ENCODE measurements around the gene ATF7.
A peak's percentile ranks its signal among the peaks of the same experiment; 100 is the strongest.

ATF7 gene

GRCh38 chr12:53516758-53517455, 109.3 kb downstream of the ATF7 start:
- DNase-seq = no peak

- DNase-seq = no peak
These were observed 110.9 kb downstream of the ATF7 start for GRCh38 chr12:53515291-53515680.

DNA sequence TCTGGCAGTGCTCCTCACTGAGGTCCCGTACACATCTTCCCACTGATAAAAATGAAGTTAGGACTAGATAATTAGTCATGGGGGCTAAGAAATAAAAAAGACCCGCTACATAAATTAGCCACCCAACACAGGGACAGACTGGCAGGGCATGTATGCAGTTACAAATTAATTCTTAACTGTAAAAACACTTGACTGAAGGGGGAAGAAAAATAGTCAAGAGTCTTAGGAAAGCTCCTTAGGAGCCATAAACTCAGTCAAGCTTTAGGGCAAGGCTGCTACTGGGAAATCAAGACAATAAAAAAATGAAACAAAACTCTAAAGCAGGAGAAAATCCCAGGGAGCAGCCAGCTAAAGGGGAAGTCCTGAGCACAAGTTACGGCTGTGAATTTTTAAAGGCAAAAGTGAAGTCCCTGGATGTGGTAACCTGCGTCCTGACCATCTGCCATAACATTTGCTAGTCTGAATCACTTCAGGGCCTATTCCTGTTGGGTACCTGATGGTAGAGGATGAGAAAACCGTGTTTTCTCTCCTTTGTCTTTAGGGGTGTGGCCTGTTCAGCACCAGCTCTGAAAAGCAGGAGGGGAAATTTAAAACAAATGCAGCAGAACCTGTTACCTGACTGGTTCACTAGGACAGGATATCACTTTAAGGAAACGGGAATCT, 111.4 kb downstream of the ATF7 start:
- DNase-seq = no peak

DNA sequence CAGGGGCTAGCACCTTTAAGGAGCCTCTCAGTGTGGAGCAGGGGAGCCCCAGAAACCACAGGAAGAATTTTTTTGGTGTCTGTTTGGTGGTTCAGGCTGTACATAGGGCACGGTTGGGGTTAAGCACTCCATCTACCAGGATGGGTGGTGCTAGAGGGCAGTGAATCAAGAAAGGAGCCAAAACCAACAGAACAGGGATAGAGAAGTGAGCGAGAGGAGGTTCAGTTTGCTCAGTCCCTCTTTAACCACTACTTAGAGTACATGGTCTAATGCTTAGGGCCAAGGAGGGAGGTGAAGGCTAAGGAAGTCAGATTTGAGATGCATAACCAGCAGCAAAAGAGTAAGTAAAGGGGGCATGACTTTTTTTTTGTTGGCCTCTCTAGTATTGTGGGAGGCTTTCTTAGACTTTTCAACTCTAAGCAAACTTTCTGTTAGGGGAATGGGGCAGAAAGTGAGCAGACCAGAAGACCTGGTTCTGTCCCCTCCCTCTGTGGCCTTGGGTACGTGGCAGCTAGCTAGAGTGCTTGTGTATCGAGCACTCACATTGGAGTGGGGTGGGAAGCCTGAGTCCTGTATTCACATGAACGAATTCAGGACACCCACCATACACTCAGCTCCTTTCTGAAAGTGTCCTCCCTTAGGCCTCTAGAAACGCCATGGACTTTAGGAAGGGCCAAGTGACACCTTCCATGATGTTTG, 112.3 kb downstream of the ATF7 start:
- DNase-seq = no peak

- DNase-seq = no peak
These were observed 115.9 kb downstream of the ATF7 start for GRCh38 chr12:53510181-53510812.

DNA sequence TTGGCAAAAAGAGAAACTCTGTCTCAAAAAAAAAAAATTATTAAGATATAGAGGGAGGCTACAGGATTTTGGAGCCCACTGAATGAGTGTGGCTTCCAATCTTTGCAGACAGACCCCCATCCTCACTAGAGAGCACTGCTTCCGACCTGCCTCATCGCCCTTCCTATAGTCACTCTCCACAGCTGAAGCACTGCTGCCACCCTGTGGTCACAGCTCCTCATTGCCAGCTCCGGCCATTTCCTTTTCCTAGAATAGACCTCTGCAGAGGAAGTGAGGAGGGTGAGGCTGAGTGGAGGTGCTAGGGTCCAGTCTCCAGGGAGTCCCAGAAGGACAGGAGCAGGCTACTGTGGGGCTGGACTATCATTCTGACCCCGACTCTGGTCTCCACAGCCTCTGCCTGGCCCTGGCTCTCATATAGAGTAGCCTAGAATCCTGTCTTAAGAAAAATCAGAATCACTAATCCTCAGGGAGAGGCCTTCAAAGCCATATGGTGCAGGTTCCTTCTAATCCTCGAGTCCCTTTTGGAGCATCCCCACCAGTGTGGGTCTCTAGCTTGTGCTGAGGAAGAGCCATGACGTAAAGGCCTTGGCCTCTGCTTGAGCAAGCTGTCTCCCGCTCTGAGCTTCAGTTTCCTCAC, 117.5 kb downstream of the ATF7 start:
- DNase-seq = peak; percentile 95

- no peak for DNase-seq
These were observed 118.6 kb downstream of the ATF7 start for GRCh38 chr12:53507603-53507885.

GRCh38 chr12:53506881-53507602, 119.1 kb downstream of the ATF7 start, which contains the start of gene NPFF:
Gene NPFF (minus strand): TSS chr12:53507484. CDS start chr12:53507474, 10 bp downstream.
- DNase-seq = no peak

DNA sequence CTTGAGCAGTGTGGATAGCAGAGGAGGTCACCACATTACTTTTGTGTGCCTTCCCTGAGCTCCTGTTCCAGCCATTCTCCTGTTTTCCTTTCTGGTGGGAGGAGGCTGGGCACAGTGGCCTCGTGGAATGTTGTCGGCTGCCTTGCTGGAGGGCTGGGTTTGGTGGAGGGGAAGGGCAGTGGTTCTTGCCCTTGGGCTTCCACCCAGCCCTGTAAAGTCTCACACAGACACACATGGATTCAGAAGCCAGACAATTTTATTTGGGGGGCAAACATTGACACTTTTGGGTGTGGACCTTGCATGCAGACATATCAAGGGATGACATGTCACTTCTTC, 119.8 kb downstream of the ATF7 start:
- no peak for DNase-seq

- no peak for DNase-seq
These were observed 120.4 kb downstream of the ATF7 start for GRCh38 chr12:53505555-53506449.

DNA sequence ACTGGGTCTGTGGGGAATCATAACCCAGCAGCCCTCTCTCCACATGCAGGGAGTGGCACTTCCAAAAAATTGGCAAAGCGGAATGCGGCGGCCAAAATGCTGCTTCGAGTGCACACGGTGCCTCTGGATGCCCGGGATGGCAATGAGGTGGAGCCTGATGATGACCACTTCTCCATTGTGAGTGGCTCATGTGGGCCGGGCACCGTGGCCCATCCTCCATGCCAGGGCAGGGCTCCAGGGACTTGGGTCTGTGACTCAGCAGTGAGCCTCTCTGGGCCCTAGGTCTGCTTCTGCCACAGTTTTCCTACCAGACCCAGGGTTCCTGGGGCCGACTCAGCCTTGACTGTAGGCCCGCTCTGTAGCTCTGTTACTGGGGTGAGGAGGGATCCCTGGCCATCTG, 121.1 kb downstream of the ATF7 start:
- DNase-seq = no peak

DNA sequence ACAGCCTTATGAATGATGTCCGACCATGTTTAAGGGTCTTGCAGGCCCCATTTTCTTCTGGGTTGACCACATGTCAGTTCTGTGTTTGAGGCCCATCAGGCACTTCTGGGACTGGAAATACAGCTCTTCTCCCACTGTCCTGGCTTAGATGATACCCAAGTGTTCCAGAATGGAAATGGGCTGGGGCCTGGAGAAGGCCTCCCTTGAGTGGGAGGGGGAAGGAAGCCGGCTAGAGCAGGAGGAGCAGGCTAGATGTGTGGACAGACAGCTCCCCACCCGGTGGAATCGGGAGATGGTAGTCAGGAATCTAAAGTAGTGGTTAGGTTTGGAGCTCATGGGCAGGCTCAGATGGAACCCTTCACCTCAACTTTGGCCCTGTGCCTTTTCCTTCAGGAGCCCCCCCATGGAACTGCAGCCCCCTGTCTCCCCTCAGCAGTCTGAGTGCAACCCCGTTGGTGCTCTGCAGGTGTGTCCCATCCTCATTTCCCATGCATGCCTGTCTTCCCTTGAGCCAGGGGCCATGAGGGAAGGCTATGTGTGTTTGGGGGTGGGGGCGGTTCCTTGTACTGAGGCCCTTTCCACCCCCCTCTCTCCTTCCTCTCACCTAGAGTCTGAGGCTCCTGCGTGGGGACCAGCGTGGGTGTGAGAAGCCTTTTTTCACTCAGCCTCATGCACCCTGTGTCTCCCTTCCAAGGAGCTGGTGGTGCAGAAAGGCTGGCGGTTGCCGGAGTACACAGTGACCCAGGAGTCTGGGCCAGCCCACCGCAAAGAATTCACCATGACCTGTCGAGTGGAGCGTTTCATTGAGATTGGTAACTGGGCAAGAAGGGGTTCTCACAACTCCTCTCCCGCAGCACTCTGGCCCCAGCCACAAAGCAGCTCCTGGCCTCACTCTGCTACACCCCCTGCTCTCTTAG, 121.9 kb downstream of the ATF7 start:
- no peak for DNase-seq

- no peak for DNase-seq
These were observed 123.0 kb downstream of the ATF7 start for GRCh38 chr12:53502983-53503728.

- no peak for DNase-seq
These were observed 123.9 kb downstream of the ATF7 start for GRCh38 chr12:53502331-53502730.

- DNase-seq = no peak
These were observed 124.5 kb downstream of the ATF7 start for GRCh38 chr12:53501615-53502181.

GRCh38 chr12:53500776-53501614, 125.2 kb downstream of the ATF7 start, which contains the start of gene TARBP2:
Gene TARBP2 (plus strand): TSS chr12:53501283. CDS start chr12:53501409, 126 bp downstream.
- peak; percentile 99 for DNase-seq

- DNase-seq = peak; percentile 91
These were observed 125.9 kb downstream of the ATF7 start for GRCh38 chr12:53500142-53500775.

All from OCI-M1 (cell line).